ENCODE data around the gene YY1. TPM values are rescaled to one million over a fixed set of nuclear protein-coding genes. Genes with fewer than 3 reads are reported as not detected.
A peak's percentile ranks its signal among the peaks of the same experiment; 100 is the strongest.
"Not testable (repeated sequence)": the region's sequence is repeated elsewhere in the genome, so short reads cannot be mapped to it uniquely, and the experiment has no call there.

The YY1 gene
- total RNA-seq, 1 donor from 2014 or later = 74.8 TPM

- Histone ChIP-seq H3K27ac (no peak overlapping the region), H3K4me3 (no peak overlapping the region), H3K4me1 (peaks cover 24% of the 10 kb centered on the region), H3K9me3 (no peaks in the 10 kb centered on the region), H3K36me3 (peaks cover 28% of the 10 kb centered on the region), H3K27me3 (ENCODE audit: low read depth) (no peaks in the 10 kb centered on the region)
- no peak for ATAC-seq
- no peak for DNase-seq
- TF ChIP-seq CTCF (IDR thresholded peaks at IDR 0.05) = no peak
- intact Hi-C loops (cut with DNase I) = no loop called here
Measured at GRCh38 chr14:100294963-100295330, 56.0 kb downstream of the YY1 start.

GRCh38 chr14:100295376-100296105 lies 56.6 kb downstream of the YY1 start:
- H3K9me3 ChIP-seq = no peaks in the 10 kb centered on the region
- no peak for DNase-seq

GRCh38 chr14:100296106-100296651 lies 57.2 kb downstream of the YY1 start:
- no peaks in the 10 kb centered on the region for H3K27me3 ChIP-seq (ENCODE audit: low read depth)
- peaks cover 24% of the 10 kb centered on the region for H3K4me1 ChIP-seq
- H3K27ac ChIP-seq = no peak overlapping the region
- no peak for TF ChIP-seq CTCF (IDR thresholded peaks at IDR 0.05)
- DNase-seq (peak; percentile 38), ATAC-seq (no peak)
- H3K9me3 ChIP-seq = no peaks in the 10 kb centered on the region
- peaks cover 23% of the 10 kb centered on the region for H3K36me3 ChIP-seq
- intact Hi-C loops (cut with DNase I) = no loop called here
- H3K4me3 ChIP-seq = no peak overlapping the region

More at GRCh38 chr14:100295376-100296105, 56.6 kb downstream of the YY1 start:
- Histone ChIP-seq H3K27me3 (ENCODE audit: low read depth) (no peaks in the 10 kb centered on the region), H3K4me3 (no peak overlapping the region), H3K27ac (no peak overlapping the region), H3K4me1 (peaks cover 24% of the 10 kb centered on the region), H3K36me3 (peaks cover 28% of the 10 kb centered on the region)
- ATAC-seq = no peak
- intact Hi-C loops (cut with DNase I) = no loop called here
- TF ChIP-seq CTCF (IDR thresholded peaks at IDR 0.05) = no peak

GRCh38 chr14:100296729-100297128 lies 57.8 kb downstream of the YY1 start:
- ATAC-seq; H3K4me3 ChIP-seq; H3K9me3 ChIP-seq; intact Hi-C loops (cut with DNase I); H3K27me3 ChIP-seq (ENCODE audit: low read depth): not testable (repeated sequence)
- peak overlapping the region; percentile 76 for H3K27ac ChIP-seq
- H3K4me1 ChIP-seq = peaks cover 24% of the 10 kb centered on the region
- peak; percentile 35 for DNase-seq
- H3K36me3 ChIP-seq = peaks cover 18% of the 10 kb centered on the region

GRCh38 chr14:100297320-100298300 lies 58.7 kb downstream of the YY1 start:
- peak overlapping the region; percentile 76 for H3K27ac ChIP-seq
- peak overlapping the region; percentile 20 for H3K4me3 ChIP-seq
- TF ChIP-seq CTCF (IDR thresholded peaks at IDR 0.05) = no peak
- peaks cover 9% of the 10 kb centered on the region for H3K36me3 ChIP-seq
- intact Hi-C loops (cut with DNase I) = no loop called here
- H3K27me3 ChIP-seq (ENCODE audit: low read depth) = no peaks in the 10 kb centered on the region
- ATAC-seq (peak; percentile 92 to 93), DNase-seq (peak; percentile 82)
- no peaks in the 10 kb centered on the region for H3K9me3 ChIP-seq
- H3K4me1 ChIP-seq = peaks cover 31% of the 10 kb centered on the region
